Retinal pigment epithelial cell (primary cell): Measurements from ENCODE around the gene TSPAN11.

Experiments
- DNase-seq: peaks from one replicate; pipeline ENCODE4 v3.0.0-alpha.2; 2010; ENCODE audit warnings: low read depth
- H3K4me3 ChIP-seq: 2 replicates; pipeline ENCODE4 v1.5.1; 2011; ENCODE audit warnings: mild to moderate bottlenecking, low read length, control low read depth, moderate library complexity
- CTCF ChIP-seq: conservative IDR thresholded peaks from 2 replicates; pipeline ENCODE4 v1.5.1; 2011; ENCODE audit warnings: low read depth, low read length, control low read depth, inconsistent platforms

TSPAN11 gene

GRCh38 chr12:30930238-30930637 is 3.7 kb downstream of the TSPAN11 start:
- TF ChIP-seq CTCF, result no peak
- DNase-seq, result no peak

DNA sequence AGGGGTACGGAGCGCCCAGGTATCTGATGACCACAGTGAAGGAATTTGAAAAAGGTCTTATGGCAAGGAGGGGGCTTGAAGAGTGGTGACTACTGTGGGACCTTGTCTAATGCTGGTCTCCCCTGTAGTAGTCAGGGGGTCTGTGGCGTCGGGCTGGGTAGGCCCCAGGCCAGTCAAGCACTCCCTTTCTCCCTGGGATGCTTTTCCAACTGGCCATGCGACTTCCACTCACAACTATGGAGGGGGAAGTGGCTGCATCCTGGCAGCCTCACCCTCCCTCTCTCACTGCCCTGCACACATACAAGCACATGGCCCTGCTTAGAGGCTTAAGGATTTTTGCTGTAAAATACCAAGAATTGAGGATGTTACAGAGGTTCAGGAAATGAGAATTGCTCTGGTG is 4.1 kb downstream of the TSPAN11 start:
- DNase-seq, result no peak
- H3K4me3 ChIP-seq, result no peak overlapping the region
- TF ChIP-seq CTCF, result no peak

More at GRCh38 chr12:30930238-30930637, 3.7 kb downstream of the TSPAN11 start:
- no peak overlapping the region for H3K4me3 ChIP-seq

DNA sequence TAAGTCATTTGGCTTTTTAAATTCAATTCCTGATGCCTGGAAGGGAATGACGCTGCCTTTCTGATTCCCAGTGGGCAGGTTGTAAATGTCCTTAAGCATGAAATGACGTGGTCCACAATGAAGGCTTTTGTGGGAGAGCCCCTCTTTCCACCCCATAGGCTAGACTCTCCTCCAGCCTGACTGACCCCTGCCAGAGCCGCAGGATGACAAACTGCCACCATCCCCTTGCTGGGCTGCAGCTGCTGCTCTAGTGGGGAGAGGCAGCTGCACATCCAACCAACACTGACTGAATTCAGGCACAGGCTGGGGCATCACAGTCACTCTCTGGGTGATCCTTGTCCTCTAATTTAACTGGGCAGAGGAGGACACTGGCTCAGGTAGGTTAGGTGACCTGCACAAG is 6.3 kb downstream of the TSPAN11 start:
- DNase-seq, result no peak
- H3K4me3 ChIP-seq, result no peak overlapping the region
- no peak for TF ChIP-seq CTCF

DNA sequence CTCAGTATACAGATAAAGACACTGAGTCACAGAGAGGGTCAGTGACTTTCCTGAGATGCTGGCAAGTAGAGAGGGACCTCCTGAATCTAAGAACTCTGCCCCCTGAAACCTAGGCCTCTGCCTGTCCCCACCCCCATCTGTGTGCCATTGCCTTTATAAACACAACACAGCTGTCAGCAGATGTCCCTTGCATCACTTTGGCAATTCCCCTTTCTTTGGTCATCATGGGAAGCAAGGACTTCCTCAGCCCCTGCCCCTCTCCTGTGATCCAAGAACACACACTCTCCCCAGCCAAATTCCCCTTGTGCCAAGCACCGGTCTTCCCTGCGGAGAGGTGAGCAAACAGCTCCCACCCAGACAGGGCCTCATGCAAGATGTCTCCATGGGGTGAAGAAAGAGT is 8.3 kb downstream of the TSPAN11 start:
- no peak for TF ChIP-seq CTCF
- H3K4me3 ChIP-seq, result no peak overlapping the region
- DNase-seq, result no peak

GRCh38 chr12:30936036-30936435 is 9.5 kb downstream of the TSPAN11 start:
- H3K4me3 ChIP-seq, result no peak overlapping the region
- TF ChIP-seq CTCF, result no peak
- DNase-seq, result no peak

GRCh38 chr12:30939234-30939633 is 12.7 kb downstream of the TSPAN11 start:
- no peak for DNase-seq
- no peak overlapping the region for H3K4me3 ChIP-seq
- TF ChIP-seq CTCF, result no peak

DNA sequence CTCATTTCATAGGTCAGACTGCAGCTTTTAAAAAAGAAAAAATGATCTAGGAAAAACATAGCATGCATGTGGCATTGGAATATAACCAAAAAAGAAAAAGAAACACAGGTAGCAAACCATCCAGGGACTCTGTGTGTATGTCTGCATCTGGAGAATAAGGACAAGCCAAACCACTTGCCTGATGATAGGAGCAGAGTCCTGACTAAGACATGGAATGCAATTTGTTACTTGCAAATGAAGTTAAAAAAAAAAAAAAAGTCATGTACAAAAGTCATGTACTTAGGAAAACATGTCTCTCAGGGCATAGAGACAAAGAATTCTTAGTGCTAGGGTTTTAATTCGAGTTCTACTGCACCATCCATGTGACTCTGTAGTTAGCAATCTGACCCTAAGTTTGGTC is 15.9 kb downstream of the TSPAN11 start:
- no peak for TF ChIP-seq CTCF
- no peak for DNase-seq
- no peak overlapping the region for H3K4me3 ChIP-seq
